T-helper 2 cell treated with Interferon-gamma antibody and Interleukin-4, amounts not matched to agents 100 ng/mL and 5 ng/mL, for 36 hours (primary cell): ENCODE results near the gene CDAN1. TPM values are rescaled to one million over a fixed set of nuclear protein-coding genes. Genes with fewer than 3 reads are reported as not detected.
"Not testable (repeated sequence)": the region's sequence is repeated elsewhere in the genome, so short reads cannot be mapped to it uniquely, and the experiment has no call there.

Experiments used
- intact Hi-C: fragments of 100-400 bp; cut with micrococcal nuclease; formaldehyde crosslinking; loops from one replicate; pipeline ENCODE4 v1.15.1; 2023
- total RNA-seq: library from RNA; stranded (reverse); gene quantifications from 2 replicates; pipeline ENCODE4 v1.2.3, GENCODE V29; 2022

CDAN1 gene, protein sequence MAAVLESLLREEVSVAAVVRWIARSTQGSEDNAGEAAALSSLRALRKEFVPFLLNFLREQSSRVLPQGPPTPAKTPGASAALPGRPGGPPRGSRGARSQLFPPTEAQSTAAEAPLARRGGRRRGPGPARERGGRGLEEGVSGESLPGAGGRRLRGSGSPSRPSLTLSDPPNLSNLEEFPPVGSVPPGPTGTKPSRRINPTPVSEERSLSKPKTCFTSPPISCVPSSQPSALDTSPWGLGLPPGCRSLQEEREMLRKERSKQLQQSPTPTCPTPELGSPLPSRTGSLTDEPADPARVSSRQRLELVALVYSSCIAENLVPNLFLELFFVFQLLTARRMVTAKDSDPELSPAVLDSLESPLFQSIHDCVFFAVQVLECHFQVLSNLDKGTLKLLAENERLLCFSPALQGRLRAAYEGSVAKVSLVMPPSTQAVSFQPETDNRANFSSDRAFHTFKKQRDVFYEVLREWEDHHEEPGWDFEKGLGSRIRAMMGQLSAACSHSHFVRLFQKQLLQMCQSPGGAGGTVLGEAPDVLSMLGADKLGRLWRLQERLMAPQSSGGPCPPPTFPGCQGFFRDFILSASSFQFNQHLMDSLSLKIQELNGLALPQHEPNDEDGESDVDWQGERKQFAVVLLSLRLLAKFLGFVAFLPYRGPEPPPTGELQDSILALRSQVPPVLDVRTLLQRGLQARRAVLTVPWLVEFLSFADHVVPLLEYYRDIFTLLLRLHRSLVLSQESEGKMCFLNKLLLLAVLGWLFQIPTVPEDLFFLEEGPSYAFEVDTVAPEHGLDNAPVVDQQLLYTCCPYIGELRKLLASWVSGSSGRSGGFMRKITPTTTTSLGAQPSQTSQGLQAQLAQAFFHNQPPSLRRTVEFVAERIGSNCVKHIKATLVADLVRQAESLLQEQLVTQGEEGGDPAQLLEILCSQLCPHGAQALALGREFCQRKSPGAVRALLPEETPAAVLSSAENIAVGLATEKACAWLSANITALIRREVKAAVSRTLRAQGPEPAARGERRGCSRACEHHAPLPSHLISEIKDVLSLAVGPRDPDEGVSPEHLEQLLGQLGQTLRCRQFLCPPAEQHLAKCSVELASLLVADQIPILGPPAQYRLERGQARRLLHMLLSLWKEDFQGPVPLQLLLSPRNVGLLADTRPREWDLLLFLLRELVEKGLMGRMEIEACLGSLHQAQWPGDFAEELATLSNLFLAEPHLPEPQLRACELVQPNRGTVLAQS
- total RNA-seq: 21.7 and 27.6 TPM in 2 replicates

DNA sequence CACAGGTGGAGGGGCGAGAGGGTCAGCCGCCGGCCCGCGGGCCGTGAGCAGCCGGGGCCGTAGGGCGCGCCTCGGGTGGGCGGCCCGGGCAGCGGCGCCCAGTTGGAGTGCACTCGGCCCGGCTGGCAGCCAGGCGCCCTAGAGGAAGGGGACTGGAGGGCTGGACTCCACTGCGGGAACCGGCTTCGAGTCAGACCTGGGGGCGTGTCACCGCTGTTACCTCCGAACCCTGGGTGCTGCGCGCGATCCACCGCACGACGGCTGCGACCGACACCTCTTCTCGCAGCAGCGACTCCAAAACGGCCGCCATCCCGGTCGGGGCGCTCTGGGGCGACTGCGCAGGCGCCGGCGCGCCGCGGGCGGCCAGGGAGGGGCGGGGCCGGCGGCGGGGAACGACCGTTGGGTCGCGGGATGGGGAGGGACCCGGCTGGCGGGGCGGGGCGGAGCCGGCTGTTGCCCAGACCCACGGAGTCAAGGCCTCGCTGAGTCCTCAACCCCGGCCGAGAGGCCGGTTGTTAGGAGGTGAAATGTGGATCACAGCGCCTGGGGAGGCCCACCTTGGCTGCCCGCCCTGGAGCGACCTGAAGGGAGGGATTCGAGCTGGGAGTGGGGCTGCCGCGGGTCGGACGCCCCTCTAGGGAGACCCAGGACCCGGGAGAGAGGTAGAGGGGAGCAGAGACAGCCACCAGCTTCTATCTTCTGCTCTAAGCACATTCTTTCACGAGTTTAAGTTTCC is at the start of gene CDAN1:
Gene CDAN1 (minus strand): TSS at position 336 of the 736 bp plus-strand sequence. CDS start 26 bp downstream, at position 310.
- intact Hi-C loops: loop anchor here (1.0 kb wide), 1 partner anchor 184 kb away; no protein-coding TSS in a partner anchor

DNA sequence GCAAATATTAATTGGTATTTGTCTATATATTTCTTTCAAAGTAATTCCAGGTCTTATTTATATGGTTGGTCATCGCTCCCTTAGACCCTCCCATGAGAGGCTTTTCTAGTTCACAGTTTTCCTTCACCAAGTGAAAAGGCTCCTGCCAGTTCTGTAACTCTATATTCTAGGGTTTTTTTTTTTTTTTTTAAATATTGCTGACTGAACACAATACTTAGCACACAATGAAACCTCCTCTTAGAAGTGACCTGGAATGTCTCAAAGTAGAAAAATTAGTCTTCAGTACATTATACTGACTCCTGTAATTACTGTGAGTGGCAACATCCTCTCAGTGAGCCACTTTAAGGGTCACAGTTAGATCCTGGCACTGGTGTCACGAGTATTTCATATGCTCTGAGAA is 48.6 kb upstream of the CDAN1 start:
- intact Hi-C loops: no loop called here

DNA sequence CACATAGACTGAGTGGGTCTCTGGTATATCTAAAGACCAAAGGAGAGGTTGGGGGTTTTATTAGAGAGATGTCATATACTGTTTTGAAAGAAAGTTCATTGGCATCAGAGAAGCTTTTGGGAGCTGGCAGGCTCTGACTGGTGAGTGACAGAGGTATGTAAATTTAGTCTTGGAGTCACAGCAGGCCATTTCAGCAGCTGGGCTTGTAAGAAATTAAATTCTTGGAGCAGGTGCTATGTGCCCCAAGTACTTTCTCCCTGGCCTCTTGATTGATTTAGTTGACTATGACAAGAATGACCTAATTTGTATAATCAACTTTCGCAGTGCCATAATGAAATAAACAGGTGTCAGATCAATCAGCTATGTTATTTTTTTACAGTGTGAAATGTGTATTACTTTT is 47.8 kb upstream of the CDAN1 start:
- intact Hi-C loops: no loop called here

DNA sequence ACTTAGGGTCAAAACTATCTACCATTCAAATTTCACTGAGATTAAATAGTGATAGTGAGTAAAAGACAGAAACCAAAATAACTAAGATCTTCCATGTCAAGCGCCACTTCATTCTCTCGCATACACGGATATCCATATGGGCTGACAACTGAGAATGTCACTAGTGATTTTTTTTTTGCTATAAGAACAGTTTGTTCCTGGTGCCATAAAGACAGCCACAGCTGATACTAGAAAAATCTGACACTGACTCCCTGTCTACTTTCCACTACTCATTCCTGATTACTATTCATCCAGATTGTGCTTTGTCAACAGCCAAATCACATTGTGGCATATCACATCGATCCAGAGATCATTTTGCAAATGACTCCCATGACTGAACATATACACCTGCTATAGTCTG is 45.8 kb upstream of the CDAN1 start:
- intact Hi-C loops: no loop called here

DNA sequence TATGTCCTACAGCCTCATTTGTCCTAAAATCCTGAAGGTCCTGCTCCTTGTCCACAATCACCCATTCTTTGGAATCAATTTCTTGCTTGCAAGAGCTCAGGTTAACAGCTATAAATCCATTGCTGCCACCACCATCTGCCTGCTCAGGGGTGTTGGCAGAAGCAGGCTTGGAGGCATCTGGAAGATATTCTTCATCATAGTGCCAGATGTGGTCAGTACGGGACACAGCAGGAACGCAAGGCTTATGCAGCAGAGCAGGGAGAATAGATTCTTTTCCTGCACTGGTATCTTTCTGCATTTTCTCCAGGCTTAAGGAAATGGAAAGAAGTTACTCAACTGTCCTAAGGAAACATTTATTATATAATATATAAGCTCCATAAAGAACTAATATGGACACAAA is 38.5 kb upstream of the CDAN1 start:
- intact Hi-C loops: no loop called here

DNA sequence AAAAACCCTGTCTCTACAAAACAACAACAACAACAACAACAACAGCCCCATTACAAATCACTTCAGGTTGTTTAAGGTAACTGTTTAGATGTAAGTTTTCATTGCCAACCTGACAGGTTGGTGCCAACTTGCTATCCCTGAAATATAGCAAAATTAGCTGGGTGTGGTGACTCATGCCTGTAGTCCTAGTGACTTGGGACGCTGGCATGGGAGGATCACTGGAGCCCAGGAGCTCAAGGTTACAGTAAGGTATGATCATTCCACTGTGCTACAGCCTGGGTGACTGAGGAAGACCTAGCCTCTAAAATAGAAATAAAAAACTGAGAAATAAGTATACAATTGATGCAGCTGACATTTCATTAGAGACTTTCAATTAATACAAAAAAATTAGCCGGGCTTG is 36.0 kb upstream of the CDAN1 start:
- intact Hi-C loops: no loop called here

DNA sequence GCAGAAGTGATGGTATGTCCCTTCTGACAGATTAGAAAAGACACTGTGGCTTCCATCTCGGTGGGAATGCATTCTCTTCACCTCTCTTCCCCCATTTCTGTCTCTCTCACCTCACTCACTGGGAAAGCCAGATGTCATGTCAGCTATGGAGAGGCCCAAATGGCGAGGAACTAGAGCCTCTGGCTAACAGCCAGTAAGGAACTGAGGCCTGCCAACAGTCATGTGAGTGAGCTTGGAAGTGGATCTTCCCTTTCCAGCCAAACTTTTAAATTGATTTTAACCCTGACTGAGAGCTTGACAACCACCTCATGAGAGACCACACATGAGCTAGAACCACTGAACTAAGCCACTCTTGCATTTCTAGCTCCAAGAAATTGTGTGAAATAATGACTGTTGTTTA is 35.2 kb upstream of the CDAN1 start:
- intact Hi-C loops: no loop called here

DNA sequence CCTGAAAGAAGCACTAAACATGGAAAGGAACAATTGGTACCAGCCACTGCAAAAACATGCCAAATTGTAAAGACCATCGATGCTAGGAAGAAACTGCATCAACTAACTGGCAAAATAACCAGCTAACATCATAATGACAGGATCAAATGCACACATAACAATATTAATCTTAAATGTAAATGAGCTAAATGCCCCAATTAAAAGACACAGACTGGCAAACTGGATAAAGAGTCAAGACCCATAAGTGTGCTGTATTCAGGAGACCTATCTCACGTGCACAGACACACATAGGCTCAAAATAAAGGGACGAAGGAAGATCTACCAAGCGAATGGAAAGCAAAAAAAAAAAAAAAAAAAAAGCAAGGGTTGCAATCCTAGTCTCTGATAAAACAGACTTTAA is 29.2 kb upstream of the CDAN1 start:
- intact Hi-C loops: not testable (repeated sequence)

DNA sequence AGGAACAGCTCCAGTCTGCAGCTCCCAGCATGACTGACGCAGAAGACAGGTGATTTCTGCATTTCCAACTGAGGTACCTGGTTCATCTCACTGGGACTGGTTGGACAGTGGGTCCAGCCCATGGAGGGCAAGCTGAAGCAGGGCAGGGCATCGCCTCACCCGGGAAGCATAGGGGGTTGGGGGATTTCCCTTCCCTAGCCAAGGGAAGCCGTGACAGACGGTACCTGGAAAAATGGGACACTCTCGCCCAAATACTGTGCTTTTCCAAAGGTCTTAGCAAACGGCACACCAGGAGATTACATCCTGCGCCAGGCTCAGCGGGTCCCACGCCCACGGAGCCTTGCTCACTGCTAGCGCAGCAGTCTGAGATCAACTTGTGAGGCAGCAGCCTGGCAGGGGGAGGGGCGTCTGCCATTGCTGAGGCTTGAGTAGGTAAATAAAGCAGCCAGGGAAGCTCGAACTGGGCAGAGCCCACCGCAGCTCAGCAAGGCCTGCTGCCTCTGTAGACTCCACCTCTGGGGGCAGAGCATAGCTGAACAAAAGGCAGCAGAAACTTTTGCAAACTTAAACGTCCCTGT is 27.3 kb upstream of the CDAN1 start:
- intact Hi-C loops: not testable (repeated sequence)

DNA sequence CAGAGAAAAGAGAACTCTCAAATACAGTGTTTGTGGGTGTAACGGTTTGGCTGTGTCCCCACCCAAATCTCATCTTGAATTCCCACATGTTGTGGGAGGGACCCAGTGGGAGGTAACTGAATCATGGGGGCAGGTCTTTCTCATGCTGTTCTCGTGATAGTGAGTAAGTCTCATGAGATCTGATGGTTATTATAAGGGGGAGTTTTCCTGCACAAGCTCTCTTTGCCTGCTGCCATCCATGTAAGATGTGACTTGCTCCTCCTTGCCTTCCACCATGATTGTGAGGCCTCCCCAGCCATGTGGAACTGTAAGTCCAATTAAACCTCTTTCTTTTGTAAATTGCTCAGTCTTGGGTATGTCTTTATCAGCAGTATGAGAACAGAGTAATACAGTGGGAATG is 24.9 kb upstream of the CDAN1 start:
- intact Hi-C loops: not testable (repeated sequence)

DNA sequence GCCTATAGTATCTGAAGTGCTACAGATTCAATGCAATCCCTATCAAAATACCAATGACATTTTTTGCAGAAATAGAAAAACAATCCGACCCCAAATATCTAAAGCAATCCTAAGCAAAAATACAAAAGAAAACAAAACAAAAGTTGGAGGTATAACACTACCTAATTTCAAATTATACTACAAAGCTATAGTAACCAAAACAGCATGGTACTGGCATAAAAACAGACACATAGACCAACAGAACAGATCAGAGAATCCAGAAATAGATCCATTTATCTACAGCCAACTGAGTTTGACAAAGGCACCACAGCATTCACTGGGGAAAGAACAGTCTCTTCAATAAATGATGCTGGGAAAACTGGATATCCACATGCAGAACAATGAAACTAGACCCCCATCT is 23.8 kb upstream of the CDAN1 start:
- intact Hi-C loops: no loop called here

DNA sequence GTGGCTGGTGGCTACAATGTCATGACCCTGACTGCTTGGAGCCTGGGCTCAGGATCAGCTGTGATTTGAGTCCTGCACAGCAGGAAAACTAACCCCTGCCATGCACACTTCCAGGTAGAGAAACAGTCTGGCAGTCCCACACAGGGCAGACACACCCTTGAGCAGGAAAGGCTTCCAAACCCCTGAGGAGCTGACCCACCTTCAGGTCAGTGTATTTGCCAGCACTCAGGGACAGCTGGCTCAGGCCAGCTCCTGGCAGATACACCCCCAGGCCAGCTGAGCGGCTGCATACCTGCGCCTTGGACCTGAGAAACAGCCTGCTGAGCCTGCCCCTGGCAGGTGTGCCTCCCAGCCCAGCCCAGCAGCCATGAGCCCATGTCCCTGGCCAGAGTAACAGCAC is 22.2 kb upstream of the CDAN1 start:
- intact Hi-C loops: no loop called here

DNA sequence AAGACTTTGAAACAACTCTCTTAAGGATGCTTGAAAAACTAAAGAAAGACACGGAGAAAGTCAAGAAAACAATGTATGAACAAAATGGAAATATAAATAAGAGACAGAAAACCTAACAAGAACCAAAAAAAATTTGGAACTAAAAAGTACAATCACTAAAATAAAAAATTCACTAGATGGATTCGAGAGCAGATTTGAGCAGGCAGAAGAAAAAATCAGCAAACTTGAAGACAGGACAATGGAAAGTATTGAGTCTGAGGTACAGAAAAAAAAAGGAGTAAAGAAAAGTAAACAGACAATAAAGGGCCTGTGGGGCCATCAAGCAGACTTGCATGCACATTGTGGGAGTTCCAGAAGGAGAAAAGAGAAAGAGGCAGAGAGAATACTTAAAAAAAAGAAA is 13.4 kb upstream of the CDAN1 start:
- intact Hi-C loops: no loop called here

DNA sequence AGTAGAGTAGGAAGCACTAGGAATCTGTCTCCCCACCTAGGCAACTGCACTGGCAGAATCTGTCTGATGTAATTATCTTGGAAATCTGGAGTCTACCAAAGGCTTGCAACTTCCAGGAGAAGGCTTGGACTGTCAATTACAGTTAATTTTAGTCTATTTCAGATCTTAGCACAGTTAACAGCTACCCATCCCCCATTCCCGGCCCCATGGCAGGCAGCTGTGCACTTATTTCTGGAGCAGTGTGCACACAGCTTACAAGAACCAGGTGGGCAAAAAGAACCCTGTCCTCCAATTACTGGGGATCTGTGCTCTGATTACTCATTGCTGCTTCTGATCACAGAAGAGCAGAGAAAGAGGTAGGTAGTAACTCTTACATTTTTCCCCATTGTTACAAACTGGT is 12.3 kb upstream of the CDAN1 start:
- intact Hi-C loops: no loop called here

DNA sequence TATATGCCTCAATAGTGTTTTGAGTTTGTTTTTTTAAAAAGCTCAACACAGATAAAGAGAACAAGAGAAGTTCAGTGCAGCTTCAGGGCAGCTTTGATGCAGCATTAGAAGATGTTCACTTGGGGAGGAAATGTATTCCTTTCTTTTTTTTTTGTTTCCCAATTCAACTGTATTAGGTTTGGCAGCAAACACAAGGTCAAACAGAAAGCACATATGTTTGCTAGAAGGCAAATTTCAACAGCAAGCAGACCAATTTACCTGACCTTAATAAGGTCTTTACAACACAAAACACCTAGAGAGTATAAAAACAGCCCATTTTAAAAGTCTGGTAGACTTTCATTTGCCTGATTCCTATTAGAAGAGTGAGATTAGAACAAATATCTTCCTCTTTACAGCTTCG is 7.3 kb upstream of the CDAN1 start:
- intact Hi-C loops: no loop called here

DNA sequence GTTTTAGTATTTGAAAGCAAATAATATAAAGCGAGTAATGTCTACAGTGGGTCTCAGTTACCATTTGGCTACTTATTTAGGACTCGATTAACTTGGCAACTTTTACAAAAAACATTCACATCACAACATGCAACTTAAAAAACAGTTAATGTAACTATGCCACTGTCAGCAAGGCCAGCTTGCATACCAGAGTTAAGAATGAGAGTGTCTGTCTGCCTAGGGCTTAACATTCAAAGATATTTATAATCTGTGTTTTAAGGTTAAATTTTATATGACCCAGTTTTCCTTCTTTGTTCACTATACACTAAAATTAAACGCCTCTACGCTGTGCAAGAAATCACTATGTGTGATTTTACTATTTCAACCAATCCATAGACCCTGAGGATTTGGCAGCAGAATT is 5.2 kb upstream of the CDAN1 start:
- intact Hi-C loops: no loop called here

DNA sequence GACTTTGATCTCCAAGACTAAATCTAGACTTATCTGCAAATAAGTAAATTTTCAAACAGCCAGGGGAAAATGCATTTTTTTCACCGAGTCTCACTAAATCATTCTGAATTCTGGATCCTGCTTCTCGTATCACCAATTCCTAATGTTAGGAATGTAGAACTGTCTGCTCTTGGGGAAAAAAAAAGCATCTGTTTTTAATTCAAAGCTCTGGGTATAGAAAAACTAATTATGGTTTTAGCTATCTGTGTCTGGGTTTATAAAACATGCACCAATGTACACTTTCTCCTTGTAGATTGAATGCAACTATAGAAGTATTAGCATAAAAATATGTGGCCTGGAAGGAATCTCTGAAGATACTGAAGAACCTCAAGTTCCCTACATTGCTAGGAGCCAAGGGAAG is 4.8 kb upstream of the CDAN1 start:
- intact Hi-C loops: no loop called here

DNA sequence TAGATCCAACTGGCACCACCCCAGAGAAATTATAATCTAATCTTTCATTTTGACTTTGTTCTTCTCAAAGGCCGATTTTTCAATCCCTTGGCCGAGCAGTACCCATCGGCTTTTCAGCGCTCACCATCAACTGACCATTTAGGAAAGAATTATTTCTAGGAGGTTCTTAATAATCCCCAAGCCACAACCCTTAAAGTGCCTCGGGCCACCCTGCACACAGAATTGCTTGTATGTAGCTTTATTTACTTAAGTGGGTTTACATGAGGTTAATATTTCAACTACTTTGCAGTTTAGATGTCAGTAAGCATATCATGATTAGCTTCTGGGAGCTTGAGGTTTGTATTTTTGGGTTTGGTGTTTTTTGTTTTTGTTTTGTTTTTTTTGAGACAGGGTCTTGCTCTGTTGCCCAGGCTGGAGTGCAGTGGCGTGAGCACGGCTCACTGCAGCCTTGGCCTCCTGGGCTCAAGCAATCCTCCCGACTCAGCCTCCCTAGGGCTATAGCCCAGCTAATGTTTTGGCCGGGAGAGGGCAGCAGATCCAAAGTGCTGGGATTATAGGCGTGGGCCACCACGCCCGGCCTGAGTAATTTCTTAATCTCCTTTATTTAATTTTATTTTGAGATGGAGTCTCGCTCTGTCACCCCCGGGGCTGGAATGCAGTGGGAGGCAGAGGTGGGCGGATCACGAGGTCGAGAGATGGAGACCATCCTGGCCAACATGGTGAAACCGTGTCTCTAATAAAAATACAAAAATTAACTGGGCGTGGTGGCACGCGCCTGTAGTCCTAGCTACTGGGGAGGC is 801 bp upstream of the CDAN1 start:
- intact Hi-C loops: loop anchor here (1.0 kb wide), 1 partner anchor 184 kb away; no protein-coding TSS in a partner anchor

DNA sequence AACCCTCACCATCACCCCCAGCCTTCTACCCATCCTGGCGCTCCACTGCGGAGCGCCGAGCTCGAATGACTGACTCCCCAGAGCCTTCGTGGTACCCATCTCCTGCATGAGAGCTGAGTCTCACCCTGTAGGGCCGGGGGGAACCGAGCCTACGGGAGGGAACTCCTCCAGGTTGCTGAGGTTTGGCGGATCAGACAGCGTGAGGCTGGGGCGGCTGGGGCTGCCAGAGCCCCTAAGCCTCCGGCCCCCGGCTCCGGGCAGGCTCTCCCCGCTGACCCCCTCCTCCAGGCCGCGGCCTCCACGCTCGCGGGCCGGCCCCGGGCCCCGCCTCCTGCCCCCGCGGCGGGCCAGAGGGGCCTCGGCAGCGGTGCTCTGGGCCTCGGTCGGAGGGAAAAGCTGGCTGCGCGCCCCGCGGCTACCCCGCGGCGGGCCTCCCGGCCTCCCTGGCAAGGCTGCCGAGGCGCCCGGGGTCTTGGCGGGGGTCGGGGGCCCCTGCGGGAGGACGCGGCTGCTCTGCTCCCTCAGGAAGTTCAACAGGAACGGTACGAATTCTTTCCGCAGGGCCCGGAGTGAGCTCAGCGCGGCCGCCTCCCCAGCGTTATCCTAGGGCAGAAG is 643 bp downstream of the CDAN1 start:
- intact Hi-C loops: no loop called here
